Caco-2 (cell line): ENCODE measurements around the gene METAP1. TPM values are rescaled to one million over a fixed set of nuclear protein-coding genes. Genes with fewer than 3 reads are reported as not detected.
A peak's percentile ranks its signal among the peaks of the same experiment; 100 is the strongest.

Source experiments
- BruUV-seq: library from RNA; stranded (reverse); fragments of 400-500 nt; replicated peaks from 2 replicates; lab custom pipeline; 2021; lab: Mats Ljungman, UMichigan
- CTCF ChIA-PET: fragments of 300-600 bp; sonication (Branson Sonifier 250); formaldehyde crosslinking; loops from one replicate; lab custom pipeline; 2022; ENCODE audit warnings: antibody characterized with exemption; lab: Charles Lee
- POLR2A ChIA-PET: fragments of 300-600 bp; sonication (Branson Sonifier 250); formaldehyde crosslinking; loops from one replicate; lab custom pipeline; 2022; ENCODE audit warnings: antibody characterized with exemption; lab: Charles Lee
- DNase-seq, 2 experiments: peaks; one replicate each; pipeline versions ENCODE4 v3.0.0 to v3.0.0-alpha.2; 2020 to 2022
- H3K27me3 ChIP-seq: replicated peaks from 2 replicates; pipeline ENCODE4 v1.6.0; 2011; ENCODE audit warnings: low read length; ENCODE audit not compliant: control insufficient read depth, insufficient read depth
- H3K36me3 ChIP-seq: 2 replicates; pipeline ENCODE4 v1.5.1; 2011; ENCODE audit warnings: low read length; ENCODE audit not compliant: control insufficient read depth, insufficient read depth
- H3K4me1 ChIP-seq: fragments of 250-450 bp; sonication (Bioruptor Pico); 2 replicates; pipeline ENCODE4 v1.5.1; 2020; ENCODE audit warnings: mild to moderate bottlenecking
- H3K4me3 ChIP-seq: 2 replicates; pipeline ENCODE4 v1.5.1; 2011; ENCODE audit warnings: low read depth, mild to moderate bottlenecking, control low read depth, low read length
- H3K9me3 ChIP-seq: fragments of 250-450 bp; sonication (Bioruptor Pico); 2 replicates; pipeline ENCODE4 v1.5.1; 2020; ENCODE audit warnings: mild to moderate bottlenecking, moderate library complexity
- H3K27ac Mint-ChIP-seq: one replicate; pipeline ENCODE4 v1.8.0; 2022; ENCODE audit warnings: mixed read lengths; ENCODE audit not compliant: unreplicated experiment
- H3K27me3 Mint-ChIP-seq: one replicate; pipeline ENCODE4 v1.8.0; 2022; ENCODE audit warnings: mixed read lengths; ENCODE audit not compliant: insufficient read depth, unreplicated experiment
- H3K36me3 Mint-ChIP-seq: one replicate; pipeline ENCODE4 v1.8.0; 2022; ENCODE audit warnings: mild to moderate bottlenecking, mixed read lengths; ENCODE audit not compliant: insufficient read depth, unreplicated experiment
- H3K4me1 Mint-ChIP-seq: one replicate; pipeline ENCODE4 v1.8.0; 2022; ENCODE audit warnings: low read depth, mixed read lengths; ENCODE audit not compliant: unreplicated experiment
- H3K4me3 Mint-ChIP-seq: one replicate; pipeline ENCODE4 v1.8.0; 2022; ENCODE audit warnings: mild to moderate bottlenecking, moderate library complexity, mixed read lengths; ENCODE audit not compliant: unreplicated experiment
- H3K9me3 Mint-ChIP-seq: one replicate; pipeline ENCODE4 v1.8.0; 2022; ENCODE audit warnings: mixed read lengths; ENCODE audit not compliant: unreplicated experiment
- intact Hi-C: fragments of 100-400 bp; cut with micrococcal nuclease; formaldehyde crosslinking; loops from one replicate; pipeline ENCODE4 v1.10.0; 2022; ENCODE audit not compliant: unreplicated experiment
- total RNA-seq: library from RNA; stranded (reverse); gene quantifications from 2 replicates; pipeline ENCODE4 v1.2.3, GENCODE V29; 2022
- TF ChIP-seq, protein P1 (sequence below), 2 experiments: fragments of 200-600 bp in 1 of 2; IDR thresholded peaks; 1 replicate in 1 of 2; 2 replicates in 1 of 2; pipeline versions ENCODE4 v1.5.1 to v1.8.0; 2011 to 2022; ENCODE audit warnings: antibody characterized with exemption in 1 of 2, control low read depth in 1 of 2, inconsistent platforms in 1 of 2, low read depth in 1 of 2, low read length in 1 of 2, mild to moderate bottlenecking in 1 of 2, moderate library complexity in 1 of 2; ENCODE audit not compliant: insufficient read depth in 1 of 2, severe bottlenecking in 1 of 2, unreplicated experiment in 1 of 2

METAP1 gene
- total RNA-seq, 1 experiment from 2014 or later = 83.0 TPM

DNA sequence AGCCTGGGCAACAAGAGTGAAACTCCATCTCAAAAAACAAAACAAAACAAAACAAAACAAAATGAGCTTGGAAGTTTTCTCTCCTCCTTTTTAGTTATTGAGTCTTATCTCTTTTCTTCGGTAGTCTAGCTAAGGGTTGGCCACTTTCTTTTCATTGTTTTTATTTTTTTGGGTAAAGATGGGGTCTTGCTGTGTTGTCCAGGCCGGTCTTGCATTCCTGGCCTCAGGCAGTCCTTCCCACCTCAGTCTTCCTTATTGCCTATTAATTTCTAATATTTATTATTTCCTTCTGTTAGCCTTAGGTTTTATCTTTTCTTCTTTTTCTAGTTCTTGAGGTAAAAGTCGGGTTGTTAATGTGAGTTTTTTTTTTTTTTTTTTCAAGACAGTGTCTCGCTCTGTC, 16.4 kb downstream of the METAP1 start:
- H3K9me3 ChIP-seq = peaks cover 9% of the 10 kb centered on the region
- no peaks in the 10 kb centered on the region for H3K27me3 ChIP-seq
- no peak overlapping the region for H3K4me3 Mint-ChIP-seq
- H3K27ac Mint-ChIP-seq = no peak overlapping the region
- H3K36me3 ChIP-seq = peaks cover 2% of the 10 kb centered on the region; the same call in 1 of the 2 replicates
- DNase-seq = no peak
- H3K4me1 Mint-ChIP-seq = peaks cover 22% of the 10 kb centered on the region
- peaks cover 17% of the 10 kb centered on the region for H3K9me3 Mint-ChIP-seq
- peaks cover 30% of the 10 kb centered on the region for H3K36me3 Mint-ChIP-seq
- intact Hi-C loops = no loop called here
- H3K4me1 ChIP-seq = peaks cover 15% of the 10 kb centered on the region
- no peak overlapping the region for H3K4me3 ChIP-seq
- BruUV-seq = no TSS peak
- CTCF ChIA-PET = no interaction called here
- POLR2A ChIA-PET = no interaction called here
- TF ChIP-seq, protein P1, sequence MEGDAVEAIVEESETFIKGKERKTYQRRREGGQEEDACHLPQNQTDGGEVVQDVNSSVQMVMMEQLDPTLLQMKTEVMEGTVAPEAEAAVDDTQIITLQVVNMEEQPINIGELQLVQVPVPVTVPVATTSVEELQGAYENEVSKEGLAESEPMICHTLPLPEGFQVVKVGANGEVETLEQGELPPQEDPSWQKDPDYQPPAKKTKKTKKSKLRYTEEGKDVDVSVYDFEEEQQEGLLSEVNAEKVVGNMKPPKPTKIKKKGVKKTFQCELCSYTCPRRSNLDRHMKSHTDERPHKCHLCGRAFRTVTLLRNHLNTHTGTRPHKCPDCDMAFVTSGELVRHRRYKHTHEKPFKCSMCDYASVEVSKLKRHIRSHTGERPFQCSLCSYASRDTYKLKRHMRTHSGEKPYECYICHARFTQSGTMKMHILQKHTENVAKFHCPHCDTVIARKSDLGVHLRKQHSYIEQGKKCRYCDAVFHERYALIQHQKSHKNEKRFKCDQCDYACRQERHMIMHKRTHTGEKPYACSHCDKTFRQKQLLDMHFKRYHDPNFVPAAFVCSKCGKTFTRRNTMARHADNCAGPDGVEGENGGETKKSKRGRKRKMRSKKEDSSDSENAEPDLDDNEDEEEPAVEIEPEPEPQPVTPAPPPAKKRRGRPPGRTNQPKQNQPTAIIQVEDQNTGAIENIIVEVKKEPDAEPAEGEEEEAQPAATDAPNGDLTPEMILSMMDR (IDR thresholded peaks at IDR 0.05; ENCODE audit: insufficient read depth in 1 of 2, low read depth in 1 of 2, low read length in 1 of 2, severe bottlenecking in 1 of 2, unreplicated experiment in 1 of 2) = no peak
- no peaks in the 10 kb centered on the region for H3K27me3 Mint-ChIP-seq

DNA sequence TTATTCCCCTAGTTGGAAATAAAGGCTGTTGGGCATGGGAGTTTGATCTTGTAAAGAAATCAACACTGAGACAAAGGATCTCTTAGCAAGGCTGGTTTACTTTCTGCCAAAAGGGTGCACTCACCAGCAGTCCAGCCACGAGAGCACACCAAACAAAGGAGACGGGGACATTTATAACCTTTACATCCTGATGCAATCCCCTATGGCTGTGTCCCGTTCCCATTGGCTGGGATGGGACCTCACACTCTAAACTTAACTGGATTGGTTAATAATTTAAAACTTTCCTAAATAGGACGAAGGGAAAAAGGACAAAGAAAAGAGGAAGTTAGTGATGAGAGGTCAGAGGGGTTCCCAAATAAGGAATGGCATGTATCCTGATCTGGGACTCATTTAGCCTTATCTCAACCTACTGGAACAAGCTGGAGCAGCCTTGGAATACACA, 17.9 kb downstream of the METAP1 start:
- Histone ChIP-seq H3K36me3 (peaks cover 2% of the 10 kb centered on the region; the same call in 1 of the 2 replicates), H3K9me3 (peaks cover 9% of the 10 kb centered on the region), H3K4me3 (no peak overlapping the region), H3K4me1 (peaks cover 15% of the 10 kb centered on the region), H3K27me3 (no peaks in the 10 kb centered on the region)
- TF ChIP-seq, protein P1 (IDR thresholded peaks at IDR 0.05; ENCODE audit: insufficient read depth in 1 of 2, low read depth in 1 of 2, low read length in 1 of 2, severe bottlenecking in 1 of 2, unreplicated experiment in 1 of 2) = no peak
- H3K4me1 Mint-ChIP-seq = peaks cover 15% of the 10 kb centered on the region
- H3K27me3 Mint-ChIP-seq = no peaks in the 10 kb centered on the region
- ChIA-PET POLR2A (interaction anchor here (1.1 kb wide), 1 partner anchor 10 kb away, joined by 3 read pairs; no protein-coding TSS in a partner anchor), CTCF (no interaction called here)
- intact Hi-C loops = loop anchor here (1.0 kb wide), 1 partner anchor 11 kb away; no protein-coding TSS in a partner anchor
- H3K9me3 Mint-ChIP-seq = peaks cover 17% of the 10 kb centered on the region
- peaks cover 25% of the 10 kb centered on the region for H3K36me3 Mint-ChIP-seq
- no peak overlapping the region for H3K27ac Mint-ChIP-seq
- no TSS peak for BruUV-seq
- DNase-seq = peak; percentile 52 to 68
- peak overlapping the region; percentile 30 for H3K4me3 Mint-ChIP-seq

GRCh38 chr4:99013884-99014523, 18.5 kb downstream of the METAP1 start:
- no peak overlapping the region for H3K27ac Mint-ChIP-seq

More at GRCh38 chr4:99013884-99014523, 18.5 kb downstream of the METAP1 start:
- H3K4me3 ChIP-seq = no peak overlapping the region
- TF ChIP-seq, protein P1 (IDR thresholded peaks at IDR 0.05; ENCODE audit: insufficient read depth in 1 of 2, low read depth in 1 of 2, low read length in 1 of 2, severe bottlenecking in 1 of 2, unreplicated experiment in 1 of 2) = no peak
- H3K9me3 ChIP-seq = peaks cover 9% of the 10 kb centered on the region
- no peak for DNase-seq
- H3K27me3 Mint-ChIP-seq = no peaks in the 10 kb centered on the region
- ChIA-PET CTCF (no interaction called here), POLR2A (interaction anchor here (1.1 kb wide), 1 partner anchor 10 kb away, joined by 3 read pairs; no protein-coding TSS in a partner anchor)
- H3K9me3 Mint-ChIP-seq = peaks cover 18% of the 10 kb centered on the region
- H3K4me3 Mint-ChIP-seq = peak overlapping the region; percentile 30
- intact Hi-C loops = loop anchor here (1.0 kb wide), 1 partner anchor 10 kb away; no protein-coding TSS in a partner anchor
- peaks cover 25% of the 10 kb centered on the region for H3K36me3 Mint-ChIP-seq
- H3K27me3 ChIP-seq = no peaks in the 10 kb centered on the region
- peaks cover 15% of the 10 kb centered on the region for H3K4me1 Mint-ChIP-seq
- peaks cover 2% of the 10 kb centered on the region; the same call in 1 of the 2 replicates for H3K36me3 ChIP-seq
- peaks cover 15% of the 10 kb centered on the region for H3K4me1 ChIP-seq
- TSS peak; percentile 29 for BruUV-seq
